GM19395 (cell line): ENCODE measurements around the gene COG5.
A peak's percentile ranks its signal among the peaks of the same experiment; 100 is the strongest.

Source experiments
- ATAC-seq: cut with Tn5 transposase; IDR thresholded peaks from one replicate; pipeline ENCODE4 v1.9.1; 2021; ENCODE audit warnings: mild to moderate bottlenecking, moderate library complexity; ENCODE audit not compliant: unreplicated experiment

The COG5 gene

GRCh38 chr7:107563775-107564552, at the start of gene COG5, which contains the start of gene DUS4L:
Gene COG5, minus strand, starts transcription at chr7:107563920. Its CDS starts 24 bp downstream, at chr7:107563896.
Gene DUS4L, plus strand, starts transcription at chr7:107563971. Its CDS starts 3,100 bp downstream, at chr7:107567071.
- ATAC-seq = peak; percentile 96

GRCh38 chr7:107613439-107613838, 49.7 kb upstream of the COG5 start:
- no peak for ATAC-seq

GRCh38 chr7:107610323-107610722, 46.6 kb upstream of the COG5 start:
- no peak for ATAC-seq

- ATAC-seq = no peak
Measured at GRCh38 chr7:107609811-107610261, 46.1 kb upstream of the COG5 start.

- ATAC-seq = no peak
Measured at GRCh38 chr7:107606303-107606702, 42.6 kb upstream of the COG5 start.

GRCh38 chr7:107605218-107605815, 41.6 kb upstream of the COG5 start:
- ATAC-seq = no peak

GRCh38 chr7:107600816-107601215, 37.1 kb upstream of the COG5 start:
- no peak for ATAC-seq

GRCh38 chr7:107599262-107599661, 35.5 kb upstream of the COG5 start:
- ATAC-seq = no peak

- no peak for ATAC-seq
Measured at GRCh38 chr7:107597953-107598352, 34.2 kb upstream of the COG5 start.

- ATAC-seq = no peak
Measured at GRCh38 chr7:107597582-107597916, 33.8 kb upstream of the COG5 start.

- ATAC-seq = no peak
Measured at GRCh38 chr7:107596881-107597581, 33.3 kb upstream of the COG5 start.

GRCh38 chr7:107594961-107595737, 31.4 kb upstream of the COG5 start:
- no peak for ATAC-seq

GRCh38 chr7:107593025-107593410, 29.3 kb upstream of the COG5 start:
- no peak for ATAC-seq

GRCh38 chr7:107592361-107593024, 28.8 kb upstream of the COG5 start:
- ATAC-seq = no peak

GRCh38 chr7:107591421-107591820, 27.7 kb upstream of the COG5 start:
- ATAC-seq = no peak

GRCh38 chr7:107588529-107589130, 24.9 kb upstream of the COG5 start:
- no peak for ATAC-seq

- ATAC-seq = no peak
Measured at GRCh38 chr7:107584716-107585115, 21.0 kb upstream of the COG5 start.

- ATAC-seq = no peak
Measured at GRCh38 chr7:107582875-107583274, 19.2 kb upstream of the COG5 start.

GRCh38 chr7:107581387-107582013, 17.8 kb upstream of the COG5 start:
- ATAC-seq = no peak
